Body of pancreas (tissue), 4 donors: Measurements from ENCODE around the gene EXTL1.

ENCODE experiments used
- CTCF ChIP-seq, 7 experiments: fragments of 450-650 bp in 4 of 7; fragments of 200-600 bp in 3 of 7; sonication (generic) in 3 of 7; IDR thresholded peaks; one replicate each; pipeline ENCODE4 v1.5.1; 2016 to 2019; ENCODE audit warnings: antibody characterized with exemption in 7 of 7
- POLR2A ChIP-seq, 3 donors: fragments of 450-650 bp; IDR thresholded peaks; one replicate each; pipeline ENCODE4 v1.6.1; 2016; ENCODE audit warnings: antibody characterized with exemption in 3 of 3, mild to moderate bottlenecking in 2 of 3

DNA sequence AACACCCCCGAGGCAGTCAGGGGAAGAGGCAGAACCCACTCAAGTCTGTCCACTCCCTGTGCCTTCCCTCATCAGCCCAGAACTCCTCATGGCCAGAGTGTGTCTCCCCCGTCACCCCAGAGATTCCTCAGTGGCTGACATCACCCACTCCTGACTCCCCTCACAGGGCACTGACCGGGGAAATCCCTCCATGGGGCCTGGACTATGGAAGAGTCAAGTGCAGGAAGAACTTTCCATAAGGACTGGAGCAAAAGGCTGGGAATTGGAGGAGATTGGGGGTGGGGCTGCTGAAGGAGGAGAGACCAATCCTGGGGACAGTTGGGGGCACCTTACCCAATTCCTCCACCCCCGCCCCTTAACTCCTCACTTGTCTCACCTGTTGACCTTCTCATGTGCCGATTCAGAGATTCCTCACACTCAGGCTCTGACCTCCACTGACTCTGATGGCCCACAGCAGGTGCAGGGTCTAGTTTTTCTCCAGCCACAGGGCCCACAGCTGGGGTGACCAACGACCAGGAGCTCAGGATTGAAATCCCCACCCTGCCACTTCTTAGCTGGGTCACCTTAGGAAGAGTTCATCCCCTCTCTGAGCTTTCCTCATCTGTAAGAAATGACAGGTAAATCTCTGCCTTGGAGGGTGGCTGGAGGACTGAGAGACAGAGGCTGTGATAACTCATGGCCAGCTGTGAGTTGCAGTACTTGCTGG lies 481 bp upstream of the EXTL1 start:
- TF ChIP-seq CTCF (IDR thresholded peaks at IDR 0.05) (no peak), POLR2A (IDR thresholded peaks at IDR 0.05) (no peak)
